Activated T-helper 2 cell treated with anti-CD3 and anti-CD28 coated beads, Interferon-gamma antibody, Interleukin-2, Interleukin-4, amounts not matched to agents 10 μg/mL and 5 μg/mL and 100 μg/mL, durations not matched to agents 14 hours and 24 hours and 36 hours (primary cell): ENCODE measurements around the gene DBN1. TPM values are rescaled to one million over a fixed set of nuclear protein-coding genes. Genes with fewer than 3 reads are reported as not detected.

Experiments used
- DNase-seq: peaks from one replicate; pipeline ENCODE4 v3.0.0; 2021; ENCODE audit warnings: low spot score
- H3K27ac Mint-ChIP-seq: one replicate; pipeline ENCODE4 v1.8.0; 2021; ENCODE audit warnings: mixed read lengths
- H3K27me3 Mint-ChIP-seq: one replicate; pipeline ENCODE4 v1.8.0; 2021; ENCODE audit warnings: low read depth, mixed read lengths
- H3K36me3 Mint-ChIP-seq: one replicate; pipeline ENCODE4 v1.8.0; 2021; ENCODE audit warnings: low read depth, mixed read lengths
- H3K4me1 Mint-ChIP-seq: one replicate; pipeline ENCODE4 v1.8.0; 2021; ENCODE audit warnings: low read depth, mixed read lengths
- H3K4me3 Mint-ChIP-seq: one replicate; pipeline ENCODE4 v1.8.0; 2021; ENCODE audit warnings: low read depth, mild to moderate bottlenecking, moderate library complexity, mixed read lengths
- H3K9me3 Mint-ChIP-seq: one replicate; pipeline ENCODE4 v1.8.0; 2021; ENCODE audit warnings: mixed read lengths
- intact Hi-C: fragments of 100-400 bp; cut with micrococcal nuclease; formaldehyde crosslinking; loops from one replicate; pipeline ENCODE4 v1.15.1; 2023
- total RNA-seq: library from RNA; stranded (reverse); gene quantifications from 2 replicates; pipeline ENCODE4 v1.2.3, GENCODE V29; 2022

DBN1 gene
- 28.7 and 32.9 TPM in 2 replicates for total RNA-seq

DNA sequence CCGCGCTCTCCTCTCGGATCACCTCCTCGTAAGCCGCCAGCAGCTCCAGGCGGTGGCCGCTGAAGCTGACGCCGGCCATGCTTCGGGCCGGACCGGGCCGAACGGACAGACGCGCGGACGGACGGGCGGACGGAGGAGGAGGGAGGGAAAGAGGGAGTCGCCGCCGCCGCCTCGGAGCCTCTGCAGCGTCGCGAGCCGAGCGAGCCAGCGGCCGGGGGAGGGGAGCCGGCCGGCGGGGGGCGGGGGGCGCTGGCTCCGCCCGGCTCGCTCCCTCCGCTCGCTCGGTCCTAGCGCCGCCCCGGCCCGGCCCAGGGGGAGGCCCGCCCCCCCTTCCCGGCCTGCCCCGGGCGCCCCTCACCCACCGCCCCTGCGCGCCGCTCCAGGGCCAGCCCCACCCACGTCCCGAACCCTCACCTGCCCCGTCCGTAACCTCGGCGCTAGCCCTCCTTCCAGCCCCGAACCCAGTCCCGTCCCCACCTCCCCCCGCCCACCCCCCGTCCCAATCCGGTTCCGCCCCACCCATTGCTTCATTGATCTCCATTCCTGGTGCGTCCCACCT is at the start of gene DBN1:
DBN1 (minus strand) TSS at position 192 of the 559 bp plus-strand sequence; CDS start at position 79, 113 bp downstream.
- peak within 1 kb of the TSS; percentile 36 for H3K27ac Mint-ChIP-seq
- peaks cover 26% of the 10 kb centered on the region for H3K4me1 Mint-ChIP-seq
- intact Hi-C loops = no loop called here
- no peak for DNase-seq
- H3K27me3 Mint-ChIP-seq = peaks cover 7% of the 10 kb centered on the region
- H3K9me3 Mint-ChIP-seq = no peaks in the 10 kb centered on the region
- peak within 1 kb of the TSS; percentile 86 for H3K4me3 Mint-ChIP-seq
- no peaks in the 10 kb centered on the region for H3K36me3 Mint-ChIP-seq

DNA sequence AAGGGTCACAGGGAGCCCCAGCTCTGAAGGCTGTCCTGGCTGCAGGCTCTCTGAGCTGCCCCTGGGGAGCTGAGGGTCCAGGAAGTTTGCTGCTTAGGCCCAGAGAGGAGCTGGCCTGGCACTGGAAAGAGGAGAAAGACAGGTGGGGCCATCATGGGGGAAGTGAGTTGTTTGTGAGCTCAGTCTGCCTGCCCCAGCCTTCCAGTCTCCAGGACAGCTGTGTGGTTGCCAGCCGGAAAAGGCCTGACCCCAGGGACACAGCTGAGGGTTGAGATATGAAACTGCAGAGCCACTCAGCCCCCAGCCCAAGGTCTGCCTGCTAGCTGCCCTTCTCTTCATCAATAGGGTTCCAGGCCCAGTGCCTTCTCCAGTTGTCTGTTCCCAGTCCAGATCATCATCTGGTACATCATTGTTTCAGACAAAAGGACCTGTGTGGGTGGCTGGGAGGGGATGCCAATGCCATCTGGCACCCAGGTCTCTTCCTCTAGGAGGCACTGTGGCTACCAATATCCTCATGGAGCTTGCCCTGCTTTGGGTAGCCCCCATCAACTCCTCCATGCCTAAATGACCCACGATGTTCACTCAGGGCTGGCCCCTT is 47.6 kb upstream of the DBN1 start:
- intact Hi-C loops = no loop called here

DNA sequence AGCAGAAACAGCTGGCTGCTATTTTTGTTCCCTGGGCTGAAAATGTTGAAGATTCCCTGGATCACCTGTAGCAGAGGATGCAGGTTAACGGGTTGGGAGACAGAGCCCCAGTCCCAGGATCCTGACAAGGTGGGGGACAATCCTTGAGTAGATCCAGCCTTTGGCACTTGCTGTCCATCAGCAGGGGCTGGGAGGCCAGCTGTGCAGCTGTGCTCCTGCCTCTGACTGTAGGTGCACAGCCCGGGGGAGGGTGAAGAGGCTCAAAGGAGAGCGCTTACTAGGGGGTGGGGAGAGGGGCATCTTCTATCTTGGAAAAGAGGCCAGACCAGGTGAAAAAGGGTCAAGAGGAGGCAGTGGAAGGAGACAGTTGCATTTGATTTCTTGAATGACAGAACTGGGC is 46.8 kb upstream of the DBN1 start:
- Mint-ChIP-seq H3K36me3 (peaks cover 44% of the 10 kb centered on the region), H3K27me3 (no peaks in the 10 kb centered on the region), H3K4me1 (peaks cover 25% of the 10 kb centered on the region), H3K4me3 (no peak overlapping the region), H3K9me3 (no peaks in the 10 kb centered on the region), H3K27ac (peak overlapping the region; percentile 46)
- intact Hi-C loops = no loop called here
- no peak for DNase-seq

More for the DNA sequence above, 47.6 kb upstream of the DBN1 start:
- Mint-ChIP-seq H3K27me3 (no peaks in the 10 kb centered on the region), H3K4me3 (no peak overlapping the region), H3K36me3 (peaks cover 40% of the 10 kb centered on the region), H3K27ac (peak overlapping the region; percentile 38), H3K4me1 (peaks cover 17% of the 10 kb centered on the region), H3K9me3 (no peaks in the 10 kb centered on the region)
- DNase-seq = no peak

DNA sequence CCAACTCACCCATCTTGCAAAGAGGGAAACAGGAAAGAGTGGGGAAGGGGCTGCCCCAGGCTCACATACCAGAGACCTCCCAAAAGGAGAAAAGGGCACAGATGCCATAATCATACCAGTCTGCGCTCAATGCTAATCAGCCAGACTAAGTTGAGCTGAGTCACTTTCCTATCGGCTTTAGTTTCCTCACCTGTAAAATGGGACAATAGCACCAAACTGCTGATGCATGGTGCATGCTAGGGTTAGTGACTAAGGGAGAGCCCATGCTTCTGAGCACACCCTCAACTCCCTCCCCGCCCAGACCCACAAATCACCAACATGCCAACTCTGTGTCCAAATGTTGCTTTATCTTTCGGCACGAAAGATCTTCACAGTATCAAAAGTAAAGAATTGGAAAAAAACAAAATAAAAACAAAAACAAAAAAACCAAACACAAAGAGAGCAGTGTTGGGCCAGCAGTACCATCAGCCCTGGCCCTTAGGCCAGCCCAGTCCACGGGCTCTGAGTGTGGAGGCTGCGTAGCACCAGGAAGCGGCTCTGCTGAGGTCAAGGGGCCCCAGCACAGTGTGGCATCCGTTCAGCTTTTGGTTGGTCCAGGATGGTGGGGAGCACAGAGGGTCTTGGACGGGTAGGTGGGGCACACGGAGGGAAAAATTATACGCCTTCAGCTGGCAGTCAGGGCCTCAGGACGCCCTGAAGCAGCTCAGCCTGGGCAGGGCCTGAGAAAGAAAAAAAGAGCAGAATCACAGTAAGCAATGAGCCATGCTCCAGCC is 46.2 kb upstream of the DBN1 start:
- Mint-ChIP-seq H3K9me3 (no peaks in the 10 kb centered on the region), H3K4me1 (peaks cover 29% of the 10 kb centered on the region), H3K4me3 (no peak overlapping the region), H3K27me3 (no peaks in the 10 kb centered on the region), H3K27ac (no peak overlapping the region), H3K36me3 (peaks cover 48% of the 10 kb centered on the region)
- no peak for DNase-seq
- intact Hi-C loops = no loop called here

DNA sequence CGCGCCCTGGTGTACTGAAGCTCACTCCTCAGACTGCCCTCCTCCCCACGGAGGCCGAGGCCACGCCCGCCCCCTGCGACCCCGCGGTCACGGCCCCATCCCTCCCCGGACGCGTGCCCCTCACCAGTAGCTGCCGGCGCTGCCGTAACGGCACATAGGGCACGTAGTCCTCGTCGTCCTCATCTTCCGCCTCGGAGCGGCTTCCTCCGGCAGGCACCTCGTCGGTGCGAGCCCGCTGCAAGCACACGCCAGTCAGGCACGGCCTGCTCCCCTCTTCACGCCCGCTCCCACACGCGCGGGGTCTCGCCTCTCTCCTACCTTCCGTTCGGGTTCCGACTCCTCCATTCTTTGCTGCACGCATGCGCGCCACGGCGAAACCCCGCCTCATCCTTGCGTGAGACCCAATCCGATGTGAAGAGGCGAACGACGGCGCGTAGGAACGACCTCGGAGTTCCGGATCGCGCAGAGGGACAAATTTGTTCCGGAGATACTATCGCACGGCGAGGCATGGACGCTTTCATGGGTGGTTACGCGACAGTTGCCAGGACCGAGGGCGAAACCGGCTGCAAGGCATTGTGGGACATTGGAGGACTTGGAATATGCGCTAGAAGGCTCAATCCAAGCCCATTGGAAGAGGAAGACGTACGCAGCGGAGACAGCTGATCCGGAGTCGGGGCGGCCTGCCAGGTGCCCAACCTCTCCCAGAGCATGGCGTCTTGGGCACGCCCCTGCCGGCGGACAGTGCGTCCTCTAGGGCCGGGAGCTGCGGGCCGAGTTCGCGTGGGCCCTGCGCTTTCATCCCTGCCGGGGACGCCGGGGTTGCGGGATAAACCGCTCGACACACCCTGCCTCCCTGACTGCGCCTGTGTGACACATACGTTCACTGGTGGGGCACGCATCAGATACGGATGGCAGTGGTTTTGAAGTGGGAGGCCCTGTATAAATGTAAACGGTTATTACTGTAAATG is 43.5 kb upstream of the DBN1 start, which contains the start of gene DDX41:
DDX41 (minus strand) TSS at position 361 of the 968 bp plus-strand sequence; CDS start at position 345, 16 bp downstream.
- H3K4me1 Mint-ChIP-seq = peaks cover 27% of the 10 kb centered on the region
- peak within 1 kb of the TSS; percentile 80 for H3K27ac Mint-ChIP-seq
- no peaks in the 10 kb centered on the region for H3K9me3 Mint-ChIP-seq
- peak within 1 kb of the TSS; percentile 87 for H3K4me3 Mint-ChIP-seq
- DNase-seq = peak; percentile 97
- intact Hi-C loops = loop anchor here (1.0 to 2.0 kb wide), 4 partner anchors 20 to 91 kb away; partner anchors contain the start of genes B4GALT7, FAM193B, GRK6 and PDLIM7
- H3K36me3 Mint-ChIP-seq = peaks cover 75% of the 10 kb centered on the region
- no peaks in the 10 kb centered on the region for H3K27me3 Mint-ChIP-seq

DNA sequence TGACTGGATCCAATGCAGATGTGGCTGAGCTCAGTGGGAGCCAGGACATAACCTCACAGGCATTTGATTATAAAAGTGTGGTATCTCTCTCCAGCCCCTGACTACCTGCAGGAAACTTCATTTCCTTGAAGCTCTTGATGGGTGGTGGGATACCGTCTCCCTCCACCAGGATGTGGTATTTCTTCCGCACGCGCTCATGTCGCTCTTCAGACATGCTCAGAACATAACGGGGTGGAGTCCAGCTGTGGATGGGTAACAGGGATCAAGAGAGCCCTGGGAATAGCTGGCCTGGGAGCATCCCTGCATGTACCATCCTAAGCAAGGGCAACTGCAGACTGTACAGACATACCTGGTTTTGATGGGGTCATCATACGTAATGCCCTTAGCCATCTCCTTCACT is 42.1 kb upstream of the DBN1 start:
- Mint-ChIP-seq H3K4me1 (peaks cover 22% of the 10 kb centered on the region), H3K36me3 (peaks cover 76% of the 10 kb centered on the region), H3K27ac (peak overlapping the region; percentile 29), H3K9me3 (no peaks in the 10 kb centered on the region), H3K27me3 (no peaks in the 10 kb centered on the region), H3K4me3 (peak overlapping the region; percentile 87)
- no peak for DNase-seq
- intact Hi-C loops = no loop called here

DNA sequence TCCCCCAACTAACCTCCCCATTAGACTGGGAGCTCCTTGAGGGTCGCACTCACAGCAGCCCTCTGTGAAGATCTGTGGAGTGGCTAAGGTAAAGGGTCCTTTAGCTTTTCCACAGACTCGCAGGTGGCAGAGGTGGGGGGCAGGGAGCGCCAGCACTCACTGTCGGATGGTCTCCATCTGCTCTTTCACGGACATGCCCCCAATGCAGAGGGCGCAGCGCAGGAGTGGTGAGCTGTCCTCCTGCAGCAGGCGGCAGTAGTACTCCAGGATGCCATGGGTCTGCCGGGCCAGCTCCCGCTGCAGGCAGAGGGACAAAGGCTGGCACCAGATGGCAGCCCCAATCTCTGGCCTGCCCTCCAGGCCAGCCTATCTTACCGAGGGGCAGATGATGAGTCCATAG is 41.1 kb upstream of the DBN1 start:
- H3K9me3 Mint-ChIP-seq = no peaks in the 10 kb centered on the region
- no peak for DNase-seq
- intact Hi-C loops = no loop called here
- H3K4me1 Mint-ChIP-seq = peaks cover 20% of the 10 kb centered on the region
- H3K27me3 Mint-ChIP-seq = no peaks in the 10 kb centered on the region
- peaks cover 70% of the 10 kb centered on the region for H3K36me3 Mint-ChIP-seq
- peak overlapping the region; percentile 37 for H3K4me3 Mint-ChIP-seq
- H3K27ac Mint-ChIP-seq = no peak overlapping the region

DNA sequence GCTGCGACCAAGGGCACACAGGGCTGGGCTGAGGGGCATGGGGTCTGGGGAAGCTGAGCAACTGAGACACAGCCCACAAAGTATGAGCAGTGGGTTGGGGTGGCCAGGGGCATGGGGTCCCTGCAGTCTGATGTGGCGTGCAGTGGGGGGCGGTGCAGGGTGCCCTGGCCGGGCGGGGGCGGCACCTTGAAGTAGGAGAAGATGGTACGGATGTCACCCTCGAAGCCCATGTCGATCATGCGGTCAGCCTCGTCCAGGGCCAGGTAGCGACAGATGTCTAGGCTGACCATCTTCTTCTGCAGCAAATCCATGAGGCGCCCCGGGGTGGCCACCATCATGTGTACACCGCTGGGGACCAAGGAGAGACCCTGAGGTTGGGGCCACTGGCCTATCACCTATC is 40.1 kb upstream of the DBN1 start:
- H3K27me3 Mint-ChIP-seq = no peaks in the 10 kb centered on the region
- DNase-seq = no peak
- H3K4me3 Mint-ChIP-seq = no peak overlapping the region
- intact Hi-C loops = no loop called here
- no peaks in the 10 kb centered on the region for H3K9me3 Mint-ChIP-seq
- peaks cover 18% of the 10 kb centered on the region for H3K4me1 Mint-ChIP-seq
- peaks cover 68% of the 10 kb centered on the region for H3K36me3 Mint-ChIP-seq
- H3K27ac Mint-ChIP-seq = no peak overlapping the region

DNA sequence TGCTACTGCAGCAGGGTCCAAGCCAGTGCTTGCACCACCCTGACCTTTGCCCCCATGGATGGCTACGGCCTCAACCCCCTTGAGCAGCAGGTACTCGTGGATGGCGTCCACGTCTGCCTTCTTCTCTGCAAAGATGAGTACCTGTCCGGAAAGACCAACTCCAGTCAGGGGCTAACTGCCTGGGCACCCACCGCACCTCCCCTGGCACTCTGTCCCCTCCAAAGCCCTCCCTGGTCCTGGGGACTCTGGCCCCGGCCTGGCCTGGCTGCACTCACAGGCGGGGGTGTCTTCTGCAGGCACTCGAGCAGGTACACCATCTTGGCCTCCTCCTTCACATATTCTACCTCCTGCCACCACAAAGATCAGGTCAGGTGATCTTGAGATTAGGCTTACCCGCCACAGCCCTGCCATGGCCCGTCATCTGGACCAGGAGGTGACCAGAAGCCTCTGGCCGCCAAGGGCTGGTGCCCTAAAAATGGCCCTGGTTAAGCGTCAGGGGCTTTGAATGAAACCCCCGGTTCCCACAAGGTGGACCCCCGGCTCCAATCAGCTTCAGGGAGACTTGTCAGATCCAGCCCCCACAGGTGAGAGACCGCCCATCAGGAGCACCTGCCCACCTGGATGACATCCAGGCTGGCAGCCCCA is 39.4 kb upstream of the DBN1 start:
- Mint-ChIP-seq H3K4me1 (peaks cover 18% of the 10 kb centered on the region), H3K27me3 (no peaks in the 10 kb centered on the region), H3K36me3 (peaks cover 68% of the 10 kb centered on the region), H3K9me3 (no peaks in the 10 kb centered on the region), H3K27ac (no peak overlapping the region), H3K4me3 (no peak overlapping the region)
- DNase-seq = no peak
- intact Hi-C loops = no loop called here

DNA sequence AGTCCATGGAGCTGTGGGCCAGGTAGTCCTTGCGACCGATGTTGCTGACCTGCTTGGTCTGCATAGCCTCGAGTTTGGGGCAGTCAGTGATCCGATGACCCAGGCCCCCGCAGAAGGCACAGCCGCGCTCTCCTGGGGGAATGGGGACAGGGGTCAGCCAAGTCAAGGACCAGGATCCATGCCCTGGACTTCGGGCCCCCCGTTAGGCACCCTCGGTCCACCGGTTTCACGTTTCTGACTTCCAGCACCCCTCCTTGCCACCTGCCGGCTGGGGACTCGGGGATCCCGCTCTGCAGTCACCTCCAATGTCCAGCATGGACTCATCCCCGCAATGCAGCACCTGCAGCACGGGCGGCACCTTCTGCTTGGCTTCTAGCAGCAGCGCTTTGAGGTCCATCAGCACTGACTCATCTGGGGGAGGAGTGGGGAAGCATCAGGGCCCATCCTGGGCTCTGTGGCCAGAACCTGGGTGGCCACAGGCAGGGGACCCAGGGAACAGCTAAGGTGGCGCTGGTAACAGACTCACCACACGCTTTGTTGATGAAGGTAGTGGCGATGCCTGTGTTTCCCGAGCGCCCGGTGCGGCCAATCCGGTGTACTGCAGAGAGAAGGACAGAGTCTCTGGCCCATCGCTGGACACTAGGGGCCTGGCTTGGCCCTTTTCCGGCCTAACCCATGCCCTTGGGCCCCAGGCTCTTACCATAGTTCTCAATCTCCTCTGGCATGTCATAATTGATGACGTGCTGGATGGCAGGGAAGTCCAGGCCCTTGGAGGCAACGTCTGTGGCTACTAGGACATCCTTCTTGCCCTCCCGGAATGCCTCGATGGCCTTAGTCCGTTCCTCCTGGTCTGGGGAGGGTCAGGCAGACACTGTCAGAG is 38.6 kb upstream of the DBN1 start:
- no peaks in the 10 kb centered on the region for H3K9me3 Mint-ChIP-seq
- H3K27ac Mint-ChIP-seq = no peak overlapping the region
- intact Hi-C loops = no loop called here
- DNase-seq = no peak
- H3K4me3 Mint-ChIP-seq = no peak overlapping the region
- H3K36me3 Mint-ChIP-seq = peaks cover 64% of the 10 kb centered on the region
- peaks cover 18% of the 10 kb centered on the region for H3K4me1 Mint-ChIP-seq
- no peaks in the 10 kb centered on the region for H3K27me3 Mint-ChIP-seq

DNA sequence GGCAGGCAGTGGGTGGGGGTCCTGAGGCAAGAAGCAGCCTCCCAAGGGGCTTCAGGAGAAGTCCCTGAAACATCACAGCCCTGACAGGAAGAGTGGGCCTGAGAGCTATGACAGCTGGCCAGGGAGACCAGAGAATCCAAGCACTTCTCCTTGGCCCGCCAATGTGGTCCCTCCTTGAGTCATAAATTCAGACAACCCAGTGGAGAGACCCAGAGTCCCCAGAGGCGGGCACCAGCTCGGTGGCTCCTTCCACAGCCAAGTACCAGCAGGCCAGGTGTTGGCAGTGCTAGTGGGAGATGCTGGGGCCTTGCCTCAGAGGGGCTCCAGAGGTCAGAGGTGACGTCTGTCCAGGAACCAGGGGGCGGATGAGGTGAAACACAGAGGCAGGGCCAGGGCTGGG is 37.7 kb upstream of the DBN1 start:
- peaks cover 13% of the 10 kb centered on the region for H3K4me1 Mint-ChIP-seq
- no peaks in the 10 kb centered on the region for H3K27me3 Mint-ChIP-seq
- H3K27ac Mint-ChIP-seq = no peak overlapping the region
- no peaks in the 10 kb centered on the region for H3K9me3 Mint-ChIP-seq
- no peak for DNase-seq
- intact Hi-C loops = no loop called here
- H3K36me3 Mint-ChIP-seq = peaks cover 57% of the 10 kb centered on the region
- H3K4me3 Mint-ChIP-seq = no peak overlapping the region
